GM23248 (cell line): Measurements from ENCODE around the gene UNC5C. TPM values are rescaled to one million over a fixed set of nuclear protein-coding genes. Genes with fewer than 3 reads are reported as not detected.
A peak's percentile ranks its signal among the peaks of the same experiment; 100 is the strongest.

Experiments
- DNase-seq: peaks from one replicate; pipeline ENCODE4 v3.0.0-alpha.2; 2015
- H2AFZ ChIP-seq: fragments of 200-600 bp; sonication (generic); 2 replicates; pipeline ENCODE4 v1.6.1; 2016; ENCODE audit warnings: antibody characterized with exemption
- H3F3A ChIP-seq: fragments of 200-600 bp; sonication (generic); 2 replicates; pipeline ENCODE4 v1.6.1; 2016; ENCODE audit warnings: mild to moderate bottlenecking, antibody characterized with exemption, mixed run types; ENCODE audit not compliant: insufficient read depth
- H3K27ac ChIP-seq: fragments of 200-600 bp; sonication (generic); 2 replicates; pipeline ENCODE4 v1.5.1; 2016; ENCODE audit warnings: mild to moderate bottlenecking
- H3K27me3 ChIP-seq: fragments of 200-600 bp; sonication (generic); replicated peaks from 2 replicates; pipeline ENCODE4 v1.6.1; 2016; ENCODE audit warnings: mild to moderate bottlenecking; ENCODE audit not compliant: insufficient read depth
- H3K36me3 ChIP-seq: fragments of 200-600 bp; sonication (generic); 2 replicates; pipeline ENCODE4 v1.6.1; 2016; ENCODE audit warnings: low read depth, mild to moderate bottlenecking
- H3K4me1 ChIP-seq: fragments of 200-600 bp; sonication (generic); 2 replicates; pipeline ENCODE4 v1.6.1; 2016; ENCODE audit warnings: mild to moderate bottlenecking; ENCODE audit not compliant: insufficient read depth
- H3K4me2 ChIP-seq: fragments of 200-600 bp; sonication (generic); one replicate; pipeline ENCODE4 v1.6.1; 2016; ENCODE audit warnings: mild to moderate bottlenecking; ENCODE audit not compliant: unreplicated experiment
- H3K4me3 ChIP-seq: fragments of 200-600 bp; sonication (generic); 2 replicates; pipeline ENCODE4 v1.5.1; 2016; ENCODE audit warnings: mild to moderate bottlenecking
- H3K79me2 ChIP-seq: fragments of 200-600 bp; sonication (generic); 2 replicates; pipeline ENCODE4 v1.6.1; 2016; ENCODE audit warnings: mild to moderate bottlenecking; ENCODE audit not compliant: insufficient read depth
- H3K9ac ChIP-seq: fragments of 200-600 bp; sonication (generic); 2 replicates; pipeline ENCODE4 v1.6.1; 2016; ENCODE audit warnings: mild to moderate bottlenecking
- H3K9me2 ChIP-seq: fragments of 200-600 bp; sonication (generic); 2 replicates; pipeline ENCODE4 v1.6.1; 2016; ENCODE audit warnings: mixed run types, mild to moderate bottlenecking, moderate library complexity; ENCODE audit not compliant: insufficient read depth
- H3K9me3 ChIP-seq: fragments of 200-600 bp; sonication (generic); one replicate; pipeline ENCODE4 v1.6.1; 2017; ENCODE audit warnings: low read depth
- H4K20me1 ChIP-seq: fragments of 200-600 bp; sonication (generic); 2 replicates; pipeline ENCODE4 v1.6.0; 2016; ENCODE audit not compliant: insufficient read depth
- EZH2 ChIP-seq: fragments of 200-600 bp; sonication (generic); IDR thresholded peaks from 2 replicates; pipeline ENCODE4 v1.6.1; 2018; ENCODE audit warnings: antibody characterized with exemption, mild to moderate bottlenecking; ENCODE audit not compliant: insufficient read depth, poor library complexity, severe bottlenecking
- EZH2phosphoT487 ChIP-seq: fragments of 200-600 bp; sonication (generic); IDR thresholded peaks from 2 replicates; pipeline ENCODE4 v1.6.1; 2018; ENCODE audit warnings: antibody characterized with exemption, moderate library complexity, mild to moderate bottlenecking, low read depth; ENCODE audit not compliant: insufficient read depth
- WGBS, 2 experiments: methylation state at CpG; one replicate each; pipeline ENCODE4 v1.1.6; 2015 to 2017; ENCODE audit warnings: low lambda C conversion rate in 2 of 2, low coverage in 1 of 2; ENCODE audit errors: missing lambda C conversion rate in 2 of 2; 5-methylcytosine and 5-hydroxymethylcytosine counted together
- in situ Hi-C: fragments of 300-500 bp; cut with MboI; formaldehyde crosslinking; loops from 2 replicates; pipeline ENCODE4 v1.15.0; 2020
- polyA plus RNA-seq: library from polyadenylated mRNA; unstranded; fragments of >200 nt; fragmentation: Nextera tagmentation; extraction: Ambion mirVana; gene quantifications from 2 replicates; pipeline ENCODE4 v1.2.1, GENCODE V29; 2016
- total RNA-seq: library from RNA; depleted of rRNA; stranded (reverse); fragments of >200 nt; shearing (Covaris generic); gene quantifications from 2 replicates; pipeline ENCODE4 v1.2.3, GENCODE V29; 2014

Gene UNC5C
- total and polyA plus RNA-seq, 2 experiments from 2014 or later = not detected

DNA sequence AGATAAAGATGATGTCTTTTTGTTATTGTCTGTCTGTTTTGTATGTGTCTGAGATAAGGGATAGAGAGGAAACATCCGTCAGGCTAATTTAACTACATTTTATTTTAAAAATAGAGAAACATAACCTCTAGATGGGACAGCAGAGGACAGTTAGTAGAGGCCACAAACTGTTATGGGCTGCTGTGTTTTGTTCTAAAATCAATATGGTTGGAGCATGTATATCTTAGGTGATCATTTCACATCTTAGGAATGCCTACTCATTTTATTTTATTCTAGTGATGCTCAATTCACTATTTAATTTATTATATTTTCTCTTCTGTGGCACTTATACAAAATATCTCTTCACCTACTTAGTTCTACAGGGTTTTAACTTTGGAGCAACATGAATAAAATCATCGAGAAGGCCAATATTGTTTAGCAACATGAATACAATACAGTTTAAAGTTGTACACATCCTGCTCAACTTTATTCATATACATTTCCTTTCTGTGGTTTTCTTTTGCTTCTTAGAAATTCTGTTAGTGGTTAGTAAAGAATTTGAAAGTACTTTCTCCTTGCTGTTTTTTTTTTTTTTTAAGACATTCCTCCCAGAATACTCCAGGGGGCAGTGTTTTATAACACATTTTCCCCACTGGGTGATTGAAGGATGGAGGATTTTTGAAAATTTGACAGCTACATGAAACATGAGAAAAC lies 392.9 kb downstream of the UNC5C start:
- peak; percentile 64 for DNase-seq
- WGBS, 2 experiments = 44 to 47% methylated on average over 2 of the region's 2 CpGs
- Histone ChIP-seq H3K4me1 (peaks cover 5% of the 10 kb centered on the region; the same call in 1 of the 2 replicates), H3K9me2 (no peaks in the 10 kb centered on the region), H3K4me2 (peak overlapping the region; percentile 69), H2AFZ (peak overlapping the region; percentile 34; the same call in 1 of the 2 replicates), H3K4me3 (peak overlapping the region; percentile 52), H3K9me3 (no peaks in the 10 kb centered on the region), H3K9ac (peak overlapping the region; percentile 37), H3K27me3 (no peaks in the 10 kb centered on the region), H3K36me3 (no peaks in the 10 kb centered on the region), H3F3A (peaks cover 5% of the 10 kb centered on the region; the same call in 1 of the 2 replicates), H3K27ac (no peak overlapping the region), H3K79me2 (no peaks in the 10 kb centered on the region), H4K20me1 (no peaks in the 10 kb centered on the region)
- TF ChIP-seq EZH2 = no peak
- no peak for TF ChIP-seq EZH2phosphoT487
- in situ Hi-C loops = loop anchor here (25.0 kb wide), 1 partner anchor 681 kb away; the partner anchor contains the start of gene PDHA2

DNA sequence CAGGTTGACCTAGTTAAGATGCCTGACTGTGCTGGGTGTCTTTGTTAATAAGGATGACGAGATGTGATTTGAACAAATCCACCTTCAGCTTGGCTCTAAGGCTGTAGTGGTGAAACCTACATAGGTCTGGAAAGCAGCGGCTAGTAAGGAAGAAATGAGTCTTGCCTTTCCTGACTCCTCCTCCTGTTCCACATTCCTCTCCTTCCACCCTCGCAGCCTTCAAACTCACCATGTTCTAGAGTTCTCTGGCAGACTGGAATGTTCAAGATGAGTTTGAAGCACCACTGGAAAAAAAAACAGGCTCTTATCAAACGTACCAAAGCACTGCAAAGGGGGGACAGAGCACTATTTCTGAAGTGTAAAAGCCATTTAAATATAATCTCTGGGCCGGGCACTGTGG lies 395.6 kb downstream of the UNC5C start:
- no peaks in the 10 kb centered on the region for H3K79me2 ChIP-seq
- no peak overlapping the region for H3K27ac ChIP-seq
- H3K4me1 ChIP-seq = peaks cover 5% of the 10 kb centered on the region; the same call in 1 of the 2 replicates
- in situ Hi-C loops = loop anchor here (25.0 kb wide), 1 partner anchor 684 kb away; the partner anchor contains the start of gene PDHA2
- peak; percentile 26 for DNase-seq
- TF ChIP-seq EZH2 = no peak
- TF ChIP-seq EZH2phosphoT487 = no peak
- no peaks in the 10 kb centered on the region for H3K9me3 ChIP-seq
- no peak overlapping the region for H3K9ac ChIP-seq
- H4K20me1 ChIP-seq = no peaks in the 10 kb centered on the region
- no peaks in the 10 kb centered on the region for H3K36me3 ChIP-seq
- no peak overlapping the region for H2AFZ ChIP-seq
- no peaks in the 10 kb centered on the region for H3K27me3 ChIP-seq
- no peak overlapping the region for H3K4me2 ChIP-seq
- H3F3A ChIP-seq = peaks cover 5% of the 10 kb centered on the region; the same call in 1 of the 2 replicates
- no peaks in the 10 kb centered on the region for H3K9me2 ChIP-seq
- WGBS, 2 experiments = 60% methylated on average over 5 of the region's 5 CpGs
- no peak overlapping the region for H3K4me3 ChIP-seq

DNA sequence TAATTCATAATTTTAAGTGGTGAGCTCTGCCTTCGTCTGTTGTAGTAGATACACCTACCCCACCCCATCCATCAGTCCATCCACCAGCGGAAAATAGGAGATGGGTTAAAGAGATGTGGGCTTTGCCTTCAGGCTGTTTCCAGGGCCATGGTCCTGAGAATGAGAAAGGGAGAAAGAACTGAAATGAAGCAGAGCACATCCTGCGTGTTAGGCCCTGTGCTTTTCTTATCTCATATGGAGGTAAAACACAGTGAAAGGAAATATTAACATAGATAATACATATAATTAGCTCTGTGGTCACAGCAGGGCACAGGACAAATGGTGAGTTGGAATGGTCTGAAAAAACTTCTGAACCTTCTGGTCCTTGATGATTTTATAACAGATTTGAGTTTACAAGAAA lies 397.5 kb downstream of the UNC5C start:
- no peak for DNase-seq
- no peaks in the 10 kb centered on the region for H3K9me2 ChIP-seq
- TF ChIP-seq EZH2phosphoT487 (no peak), EZH2 (no peak)
- no peak overlapping the region for H3K4me2 ChIP-seq
- WGBS, 2 experiments = 84 to 91% methylated on average over 3 of the region's 3 CpGs
- no peaks in the 10 kb centered on the region for H3K79me2 ChIP-seq
- no peak overlapping the region for H3K4me3 ChIP-seq
- peaks cover under 1% of the 10 kb centered on the region; the same call in 1 of the 2 replicates for H3F3A ChIP-seq
- no peak overlapping the region for H3K9ac ChIP-seq
- H3K27ac ChIP-seq = no peak overlapping the region
- H3K9me3 ChIP-seq = no peaks in the 10 kb centered on the region
- H4K20me1 ChIP-seq = no peaks in the 10 kb centered on the region
- in situ Hi-C loops = loop anchor here (25.0 kb wide), 1 partner anchor 686 kb away; the partner anchor contains the start of gene PDHA2
- H3K36me3 ChIP-seq = no peaks in the 10 kb centered on the region
- peaks cover 5% of the 10 kb centered on the region; the same call in 1 of the 2 replicates for H3K4me1 ChIP-seq
- no peak overlapping the region for H2AFZ ChIP-seq
- H3K27me3 ChIP-seq = no peaks in the 10 kb centered on the region

DNA sequence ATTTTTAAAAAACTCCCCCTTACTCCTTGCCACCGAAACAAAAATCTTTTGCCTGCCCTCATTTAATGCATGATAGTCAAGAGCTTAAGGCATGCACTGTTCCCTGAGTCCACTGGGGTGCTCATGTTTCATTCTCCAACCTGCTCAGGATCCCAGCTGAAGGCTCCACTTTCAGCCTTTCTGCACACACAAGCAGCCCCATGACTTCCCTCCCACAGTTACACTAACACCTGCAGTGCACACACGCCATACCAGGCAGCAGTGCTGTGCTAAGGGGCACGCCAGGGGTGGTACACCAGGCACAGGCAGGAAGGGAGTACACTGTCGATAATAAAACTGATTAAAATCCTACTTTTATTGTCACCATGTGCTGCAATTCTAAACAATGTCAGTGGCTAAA lies 405.8 kb downstream of the UNC5C start:
- H3K27me3 ChIP-seq = no peaks in the 10 kb centered on the region
- H3K4me3 ChIP-seq = no peak overlapping the region
- in situ Hi-C loops = no loop called here
- no peak overlapping the region for H3K9ac ChIP-seq
- H3K9me2 ChIP-seq = no peaks in the 10 kb centered on the region
- no peak for TF ChIP-seq EZH2phosphoT487
- TF ChIP-seq EZH2 = no peak
- no peaks in the 10 kb centered on the region for H3K79me2 ChIP-seq
- no peaks in the 10 kb centered on the region for H3K36me3 ChIP-seq
- H3K4me2 ChIP-seq = no peak overlapping the region
- H3K9me3 ChIP-seq = no peaks in the 10 kb centered on the region
- H3K27ac ChIP-seq = no peak overlapping the region
- peaks cover 7% of the 10 kb centered on the region for H3K4me1 ChIP-seq
- H2AFZ ChIP-seq = no peak overlapping the region
- DNase-seq = no peak
- 0 out of 2 replicates have a peak, but pooled peaks cover 5% of the 10 kb centered on the region for H3F3A ChIP-seq
- H4K20me1 ChIP-seq = no peaks in the 10 kb centered on the region
- 81 to 83% methylated on average over 4 of the region's 4 CpGs for WGBS, 2 experiments
